ENCODE data around the gene CORIN.
A peak's percentile ranks its signal among the peaks of the same experiment; 100 is the strongest.
"Not testable (repeated sequence)": the region's sequence is repeated elsewhere in the genome, so short reads cannot be mapped to it uniquely, and the experiment has no call there.

The CORIN gene

DNA sequence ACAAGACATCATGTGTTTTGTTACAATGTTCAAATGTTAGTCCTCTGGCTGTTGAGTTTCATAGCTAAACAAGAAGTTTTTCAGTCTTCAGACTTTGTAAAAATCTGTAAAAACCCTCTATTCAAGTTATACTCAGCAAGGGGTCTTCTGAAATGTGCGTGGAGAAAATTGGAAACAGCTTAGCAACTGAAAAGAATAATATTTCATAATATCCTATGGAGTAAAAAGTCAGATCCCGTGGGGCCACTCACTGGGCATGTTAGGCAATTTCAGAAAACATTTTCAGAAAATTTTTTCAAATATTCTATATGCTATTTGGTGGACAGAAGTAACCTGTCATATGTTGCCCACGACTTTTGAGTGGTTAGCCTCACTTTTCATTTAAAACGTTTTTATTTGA, 118.3 kb downstream of the CORIN start:
- no peak for DNase-seq

GRCh38 chr4:47718696-47719095, 119.2 kb downstream of the CORIN start:
- no peak for DNase-seq

DNA sequence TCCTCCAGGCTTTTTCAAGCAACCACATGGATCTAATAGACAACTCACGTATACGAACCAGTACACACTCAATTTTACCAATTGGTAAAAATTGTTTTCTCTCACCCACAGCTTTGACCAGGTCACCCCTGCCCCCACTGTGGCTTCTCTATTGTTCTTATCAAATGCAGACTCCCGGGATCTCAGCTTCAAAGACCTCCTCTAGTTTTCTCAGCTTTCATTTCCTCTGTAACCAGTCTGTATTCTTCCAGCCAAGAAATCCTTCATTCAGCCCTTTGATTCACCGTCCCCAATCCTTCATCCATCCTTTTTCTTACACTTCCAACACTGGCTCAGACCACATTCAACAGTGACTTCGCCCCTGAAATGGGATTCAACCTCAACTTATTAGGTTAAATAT, 120.7 kb downstream of the CORIN start:
- DNase-seq: no peak

- peak in 1 of 2 experiments; percentile 3 for DNase-seq
Measured at GRCh38 chr4:47715716-47716416, 122.0 kb downstream of the CORIN start.

DNA sequence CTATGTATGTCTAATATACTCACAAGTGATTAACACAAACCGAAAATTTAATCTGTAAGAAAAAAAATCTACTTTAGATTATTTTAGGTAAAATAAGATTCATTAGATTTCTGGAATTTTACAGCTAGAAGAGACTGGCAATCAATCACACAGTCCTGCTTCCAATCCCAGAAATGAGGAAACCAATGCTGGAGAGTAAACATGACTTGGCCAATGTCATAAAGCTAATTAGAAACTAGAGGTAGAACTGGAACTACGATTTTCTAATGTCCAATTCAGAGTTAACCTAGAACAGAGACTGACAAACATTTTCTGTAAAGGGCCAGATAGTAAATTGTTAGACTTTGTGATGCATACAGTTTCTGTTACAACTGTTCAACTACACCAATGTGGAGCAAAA, 123.6 kb downstream of the CORIN start:
- no peak for DNase-seq

DNA sequence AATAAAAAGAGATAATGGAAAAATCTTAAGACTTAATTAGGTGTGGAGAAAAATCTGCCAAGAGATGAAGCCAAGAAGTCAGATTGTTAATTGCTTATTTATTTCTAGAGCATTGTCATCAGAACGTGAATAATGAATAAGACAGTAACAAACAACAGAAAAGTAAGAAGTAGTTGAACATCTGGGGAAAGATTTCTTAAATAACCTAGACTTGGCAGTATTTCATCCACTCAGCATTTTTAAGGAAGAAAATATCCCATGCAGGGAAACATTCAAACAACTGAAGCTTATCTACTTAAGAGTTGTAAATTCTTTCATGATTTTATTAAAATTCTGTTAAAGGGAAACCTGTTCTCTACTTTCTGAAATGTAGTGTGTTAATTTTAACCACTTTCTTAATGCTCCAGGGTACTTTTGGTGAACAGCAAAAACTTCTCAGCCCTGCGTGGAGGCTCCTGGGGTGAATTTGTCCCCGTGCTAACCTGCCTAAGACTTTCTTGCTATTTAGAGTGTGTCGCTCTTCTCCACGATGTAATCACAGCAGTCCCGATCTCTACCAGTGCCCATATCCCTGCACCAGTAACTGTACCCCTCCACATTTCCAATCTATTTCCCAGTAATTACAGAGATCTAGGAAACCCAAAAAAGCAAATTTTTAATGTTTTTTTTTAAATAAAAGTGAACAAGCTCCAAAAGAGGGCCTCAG, 124.6 kb downstream of the CORIN start:
- DNase-seq: no peak

- DNase-seq: no peak
Measured at GRCh38 chr4:47711646-47712045, 126.2 kb downstream of the CORIN start.

- DNase-seq: no peak
Measured at GRCh38 chr4:47711183-47711582, 126.7 kb downstream of the CORIN start.

GRCh38 chr4:47706352-47706751, 131.5 kb downstream of the CORIN start:
- not testable (repeated sequence) for DNase-seq

- DNase-seq: no peak
Measured at GRCh38 chr4:47705326-47705981, 132.4 kb downstream of the CORIN start.

DNA sequence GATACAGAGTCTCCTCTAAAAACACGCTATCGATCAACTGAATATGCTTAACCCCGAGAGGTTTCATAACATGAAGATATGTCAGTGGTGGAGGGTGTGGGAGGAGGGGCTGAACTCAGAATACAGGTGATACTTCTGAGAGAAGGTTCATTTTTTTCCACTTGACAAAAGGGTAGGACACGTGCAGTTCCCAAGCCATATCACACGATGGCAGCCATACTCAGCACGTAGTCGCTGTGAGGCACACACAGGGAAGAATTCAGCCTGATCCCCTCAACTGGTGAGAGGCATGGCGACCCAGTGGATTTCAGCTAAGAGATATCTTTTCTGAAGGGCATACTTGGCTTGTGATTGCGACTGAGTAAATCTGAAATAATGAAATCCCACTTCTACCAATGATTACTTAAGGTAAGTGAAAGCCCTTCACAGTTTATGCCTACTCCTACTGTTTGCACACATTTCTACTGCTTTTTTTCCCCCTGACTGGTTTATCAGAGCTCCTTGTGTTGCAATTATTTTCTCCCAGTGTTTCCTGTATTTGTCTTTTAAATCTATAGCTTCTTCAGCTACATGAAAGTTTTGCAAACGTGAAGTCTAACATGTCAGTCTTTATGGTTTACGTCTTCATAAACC, 133.1 kb downstream of the CORIN start:
- peak in 1 of 2 experiments; percentile 33 for DNase-seq

GRCh38 chr4:47703956-47704355, 133.9 kb downstream of the CORIN start:
- no peak for DNase-seq

DNA sequence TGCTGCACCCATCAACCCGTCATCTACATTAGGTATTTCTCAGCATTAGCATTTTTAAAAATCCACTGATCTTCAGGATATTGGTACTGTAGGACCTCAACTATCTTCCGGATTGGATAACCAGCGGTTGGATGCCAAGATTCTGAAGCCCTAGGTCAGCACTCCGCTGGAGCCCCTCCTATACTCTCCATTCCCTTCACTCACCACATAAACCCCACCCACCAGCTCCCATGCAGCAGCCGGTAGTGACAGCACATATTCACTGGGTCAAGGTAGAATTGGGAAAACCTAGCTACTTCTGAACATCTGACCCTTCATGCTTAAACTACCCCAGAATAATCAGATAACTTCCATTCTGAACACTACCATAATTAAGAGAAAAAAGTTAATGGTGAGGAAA, 134.9 kb downstream of the CORIN start:
- DNase-seq: no peak

GRCh38 chr4:47701286-47701685, 136.6 kb downstream of the CORIN start:
- DNase-seq: no peak

DNA sequence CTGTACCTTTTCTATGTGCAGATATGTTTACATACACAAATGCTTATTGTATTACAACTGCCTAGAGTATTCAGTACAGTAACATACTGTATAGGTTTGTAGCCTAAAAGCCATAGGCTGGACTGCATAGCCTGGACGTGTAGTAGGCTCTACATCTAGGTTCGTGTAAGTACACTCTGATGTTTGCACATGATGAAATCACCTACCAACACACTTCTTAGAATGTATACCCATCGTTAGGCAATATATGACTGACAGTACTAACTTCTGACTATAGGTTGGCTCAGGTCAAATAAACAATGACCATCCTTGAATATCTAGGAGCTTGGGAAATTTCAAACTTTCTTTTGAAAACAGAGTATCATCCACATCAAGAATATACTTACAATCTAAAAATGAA, 139.0 kb downstream of the CORIN start:
- DNase-seq: no peak

GRCh38 chr4:47696823-47697222, 141.0 kb downstream of the CORIN start:
- DNase-seq: no peak

DNA sequence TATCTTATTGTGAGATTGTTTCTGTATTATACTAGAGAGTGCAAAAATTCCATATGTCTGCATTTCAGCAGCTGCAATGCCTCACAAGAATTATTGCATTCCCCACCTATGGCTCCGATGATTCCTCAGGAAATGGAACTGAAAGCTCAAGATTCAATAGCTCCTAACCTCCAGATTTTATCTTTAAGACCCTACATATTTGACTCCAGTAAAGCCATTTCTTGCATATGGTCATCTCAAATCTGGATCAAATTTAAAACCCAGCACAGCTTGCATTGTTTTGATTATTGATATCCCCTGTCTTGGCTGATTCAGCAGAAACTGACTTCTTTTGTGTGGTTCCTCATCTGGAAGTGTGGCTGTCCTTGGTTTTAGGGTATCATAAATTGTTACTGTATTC, 142.6 kb downstream of the CORIN start:
- no peak for DNase-seq

GRCh38 chr4:47694322-47694721, 143.5 kb downstream of the CORIN start:
- DNase-seq: no peak

GRCh38 chr4:47692691-47693090, 145.2 kb downstream of the CORIN start:
- DNase-seq: peak; percentile 42 to 47

DNA sequence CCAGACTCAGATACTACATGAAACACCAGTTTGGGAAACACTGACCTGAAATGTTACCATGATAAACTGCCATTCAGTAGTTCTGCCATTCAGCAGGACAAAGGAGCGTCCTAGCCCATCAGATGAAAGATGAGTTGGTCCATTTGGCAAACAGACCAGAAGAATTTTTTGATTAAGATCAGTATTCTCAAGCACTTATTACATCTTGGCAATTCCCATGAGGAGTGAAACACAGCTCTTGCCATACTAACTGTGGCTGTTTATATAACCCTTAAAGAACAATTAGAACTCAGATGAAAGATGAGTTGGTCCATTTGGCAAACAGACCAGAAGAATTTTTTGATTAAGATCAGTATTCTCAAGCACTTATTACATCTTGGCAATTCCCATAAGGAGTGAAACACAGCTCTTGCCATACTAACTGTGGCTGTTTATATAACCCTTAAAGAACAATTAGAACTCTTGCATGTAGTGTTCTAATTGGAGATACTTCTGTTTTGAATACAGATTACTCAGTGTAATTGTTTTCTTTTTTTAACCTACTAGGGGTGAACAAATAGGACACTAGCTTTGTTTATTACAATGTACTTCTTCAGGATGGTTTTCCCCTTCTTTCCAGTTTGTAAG, 146.0 kb downstream of the CORIN start:
- not testable (repeated sequence) for DNase-seq

GRCh38 chr4:47690611-47691010, 147.3 kb downstream of the CORIN start:
- no peak for DNase-seq

- peak; percentile 9 to 14 for DNase-seq
Measured at GRCh38 chr4:47686294-47686872, 151.5 kb downstream of the CORIN start.

DNA sequence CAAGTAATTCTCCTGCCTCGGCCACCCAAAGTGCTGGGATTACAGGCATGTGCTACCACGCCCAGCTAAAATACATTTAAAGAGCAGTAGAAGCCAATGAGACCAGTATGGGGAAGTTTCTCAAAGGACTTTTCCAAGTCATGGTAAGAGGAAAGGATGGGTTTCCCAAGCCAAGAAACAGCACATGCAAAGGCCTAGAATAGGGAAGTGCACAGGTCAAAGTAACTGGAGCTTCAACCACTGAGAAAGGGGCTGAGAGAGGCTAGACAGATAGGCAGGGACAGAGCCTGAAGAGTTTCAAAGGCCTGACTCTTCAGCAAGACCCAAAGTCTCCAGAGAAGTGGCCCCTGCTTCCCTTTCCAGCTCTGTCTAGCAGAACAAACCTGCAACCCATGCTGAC, 162.1 kb downstream of the CORIN start:
- no peak for DNase-seq
